Upper lobe of right lung (tissue), 1 donor: ENCODE measurements around the gene ANKS1A. TPM values are rescaled to one million over a fixed set of nuclear protein-coding genes. Genes with fewer than 3 reads are reported as not detected.

Experiments used
- ATAC-seq: fragments of 200-7000 bp; cut with Tn5 transposase; one replicate; pipeline ENCODE4 v1.9.1; 2020; ENCODE audit warnings: mild to moderate bottlenecking, moderate library complexity
- DNase-seq: peaks from one replicate; pipeline ENCODE4 v3.0.0-alpha.2; 2020
- H3K27ac ChIP-seq: fragments of 200-600 bp; one replicate; pipeline ENCODE4 v1.8.0; 2022
- H3K27me3 ChIP-seq: fragments of 200-600 bp; one replicate; pipeline ENCODE4 v1.8.0; 2022; ENCODE audit warnings: mild to moderate bottlenecking
- H3K36me3 ChIP-seq: fragments of 200-600 bp; one replicate; pipeline ENCODE4 v1.8.0; 2022
- H3K4me1 ChIP-seq: fragments of 200-600 bp; one replicate; pipeline ENCODE4 v1.8.0; 2022
- H3K4me3 ChIP-seq: fragments of 200-600 bp; one replicate; pipeline ENCODE4 v1.8.0; 2022; ENCODE audit warnings: mild to moderate bottlenecking
- H3K9me3 ChIP-seq: fragments of 200-600 bp; one replicate; pipeline ENCODE4 v1.8.0; 2022
- intact Hi-C: fragments of 100-400 bp; cut with DNase I; formaldehyde crosslinking; loops from one replicate; pipeline ENCODE4 v1.11.0; 2022
- total RNA-seq: library from RNA; stranded (reverse); fragmentation: NEBNext Ultra II Directional; extraction: Animal tissue kit (Norgen Biotek cat#: 25700); gene quantifications from one replicate; pipeline ENCODE4 v1.2.1, GENCODE V29; 2021
- TF ChIP-seq, protein P1 (sequence below): fragments of 200-600 bp; IDR thresholded peaks from one replicate; pipeline ENCODE4 v1.8.0; 2022; ENCODE audit warnings: antibody characterized with exemption
- donor health status: DM: no; HTN: yes; CAD: no; lungs with severe emphysema.

ANKS1A gene
- total RNA-seq, 1 donor from 2014 or later, result 59.0 TPM

- H3K9me3 ChIP-seq, result no peaks in the 10 kb centered on the region
- H3K4me3 ChIP-seq, result no peak overlapping the region
- H3K36me3 ChIP-seq, result no peaks in the 10 kb centered on the region
- intact Hi-C loops, result no loop called here
- peaks cover 9% of the 10 kb centered on the region for H3K4me1 ChIP-seq
- ATAC-seq, result no peak
- no peak for DNase-seq
- TF ChIP-seq, protein P1, sequence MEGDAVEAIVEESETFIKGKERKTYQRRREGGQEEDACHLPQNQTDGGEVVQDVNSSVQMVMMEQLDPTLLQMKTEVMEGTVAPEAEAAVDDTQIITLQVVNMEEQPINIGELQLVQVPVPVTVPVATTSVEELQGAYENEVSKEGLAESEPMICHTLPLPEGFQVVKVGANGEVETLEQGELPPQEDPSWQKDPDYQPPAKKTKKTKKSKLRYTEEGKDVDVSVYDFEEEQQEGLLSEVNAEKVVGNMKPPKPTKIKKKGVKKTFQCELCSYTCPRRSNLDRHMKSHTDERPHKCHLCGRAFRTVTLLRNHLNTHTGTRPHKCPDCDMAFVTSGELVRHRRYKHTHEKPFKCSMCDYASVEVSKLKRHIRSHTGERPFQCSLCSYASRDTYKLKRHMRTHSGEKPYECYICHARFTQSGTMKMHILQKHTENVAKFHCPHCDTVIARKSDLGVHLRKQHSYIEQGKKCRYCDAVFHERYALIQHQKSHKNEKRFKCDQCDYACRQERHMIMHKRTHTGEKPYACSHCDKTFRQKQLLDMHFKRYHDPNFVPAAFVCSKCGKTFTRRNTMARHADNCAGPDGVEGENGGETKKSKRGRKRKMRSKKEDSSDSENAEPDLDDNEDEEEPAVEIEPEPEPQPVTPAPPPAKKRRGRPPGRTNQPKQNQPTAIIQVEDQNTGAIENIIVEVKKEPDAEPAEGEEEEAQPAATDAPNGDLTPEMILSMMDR, result no peak
- H3K27me3 ChIP-seq, result no peaks in the 10 kb centered on the region
- H3K27ac ChIP-seq, result no peak overlapping the region
These were observed 250.4 kb downstream of the ANKS1A start for GRCh38 chr6:35139470-35139869.

DNA sequence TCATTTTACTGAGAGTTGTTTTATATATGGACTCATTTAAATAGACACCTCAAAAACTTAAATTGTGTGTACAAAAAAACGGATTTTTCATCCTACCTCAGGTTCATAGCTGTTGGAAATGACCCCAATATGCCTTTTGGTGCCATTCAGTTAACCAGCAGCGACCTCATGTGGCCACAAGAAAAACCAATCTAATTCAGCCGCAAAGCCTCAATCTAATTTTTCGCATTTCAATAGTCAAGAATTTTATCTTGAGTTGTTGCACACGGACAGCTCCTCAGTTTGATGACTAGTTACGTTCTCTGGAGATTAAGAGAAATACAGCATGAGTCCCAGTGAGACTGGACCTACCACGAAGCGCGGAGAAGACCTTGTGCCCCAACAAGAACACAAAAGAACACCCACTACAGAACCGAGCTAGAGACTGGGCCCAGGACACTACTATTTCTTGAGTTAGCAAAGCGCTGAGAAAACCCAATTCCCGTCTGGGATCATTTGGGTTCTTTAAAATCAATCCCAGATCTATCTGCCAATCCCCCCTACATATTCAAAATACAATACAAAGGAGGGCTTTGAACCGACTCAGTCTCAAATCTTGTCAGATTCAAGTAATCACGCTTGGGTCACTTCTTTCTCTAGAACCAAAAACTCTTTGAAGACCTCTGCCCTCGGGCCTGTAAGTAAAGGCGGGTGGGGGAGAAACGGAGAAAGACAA is 251.0 kb downstream of the ANKS1A start:
- Histone ChIP-seq H3K4me1 (peaks cover 9% of the 10 kb centered on the region), H3K27ac (no peak overlapping the region), H3K27me3 (no peaks in the 10 kb centered on the region), H3K36me3 (no peaks in the 10 kb centered on the region), H3K4me3 (no peak overlapping the region), H3K9me3 (no peaks in the 10 kb centered on the region)
- TF ChIP-seq, protein P1, result peak; percentile 84
- intact Hi-C loops, result loop anchor here (5.0 kb wide), 1 partner anchor 153 kb away; no protein-coding TSS in a partner anchor
- DNase-seq, result no peak
- ATAC-seq, result peak; percentile 74

GRCh38 chr6:35140639-35141006 is 251.6 kb downstream of the ANKS1A start:
- TF ChIP-seq, protein P1, result no peak
- Histone ChIP-seq H3K36me3 (no peaks in the 10 kb centered on the region), H3K27me3 (no peaks in the 10 kb centered on the region), H3K9me3 (no peaks in the 10 kb centered on the region), H3K4me3 (peak overlapping the region; percentile 19), H3K4me1 (peaks cover 9% of the 10 kb centered on the region), H3K27ac (no peak overlapping the region)
- DNase-seq, result no peak
- no peak for ATAC-seq
- intact Hi-C loops, result loop anchor here (5.0 kb wide), 1 partner anchor 153 kb away; no protein-coding TSS in a partner anchor

Other genes starting within 250 kb of the ANKS1A start
- gene ILRUN, start 192.5 kb upstream of the ANKS1A start, total RNA-seq, result 101 TPM
- 53.5 TPM for gene SNRPC, start 131.8 kb upstream of the ANKS1A start, total RNA-seq
- 12.9 TPM for gene BLTP3A, start 97.2 kb upstream of the ANKS1A start, total RNA-seq
- gene TAF11, start 1.2 kb upstream of the ANKS1A start, total RNA-seq, result 18.1 TPM